SHP77 (cell line): ENCODE measurements around the gene VGLL4.
A peak's percentile ranks its signal among the peaks of the same experiment; 100 is the strongest.
"Not testable (repeated sequence)": the region's sequence is repeated elsewhere in the genome, so short reads cannot be mapped to it uniquely, and the experiment has no call there.

ENCODE experiments used
- DNase-seq, 2 experiments: peaks; one replicate each; lab custom pipeline; 2025; lab: John Stamatoyannopoulos, UW

Gene VGLL4, protein sequence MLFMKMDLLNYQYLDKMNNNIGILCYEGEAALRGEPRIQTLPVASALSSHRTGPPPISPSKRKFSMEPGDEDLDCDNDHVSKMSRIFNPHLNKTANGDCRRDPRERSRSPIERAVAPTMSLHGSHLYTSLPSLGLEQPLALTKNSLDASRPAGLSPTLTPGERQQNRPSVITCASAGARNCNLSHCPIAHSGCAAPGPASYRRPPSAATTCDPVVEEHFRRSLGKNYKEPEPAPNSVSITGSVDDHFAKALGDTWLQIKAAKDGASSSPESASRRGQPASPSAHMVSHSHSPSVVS

DNA sequence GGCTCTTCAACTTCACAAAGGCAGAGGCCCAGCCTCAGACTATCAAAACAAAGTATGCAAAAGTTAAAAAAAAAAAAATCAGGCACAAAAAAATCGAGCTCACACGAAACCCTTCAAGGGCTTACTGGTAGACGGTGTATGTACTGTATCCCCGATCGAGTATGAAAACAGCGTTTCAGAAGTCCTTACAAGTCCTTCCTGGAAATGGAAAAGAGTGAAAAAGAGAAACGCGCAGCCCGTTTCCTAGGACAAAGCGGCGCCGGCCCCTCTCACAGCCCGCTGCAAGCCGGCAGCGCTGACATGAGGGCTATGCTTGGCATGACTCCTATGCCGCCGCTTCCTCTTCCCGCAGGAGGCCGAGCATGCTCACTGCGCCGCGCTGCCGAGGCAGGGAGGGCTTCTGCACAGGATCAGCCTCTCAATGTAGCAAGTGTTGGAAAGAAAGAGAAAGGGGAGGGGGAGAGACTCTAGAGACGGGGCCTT, at the start of gene VGLL4:
VGLL4 (minus strand) TSS at position 311 of the 483 bp plus-strand sequence. CDS start 397 bp downstream, outside the sequence.
- DNase-seq, result peak; percentile 82 to 85

DNA sequence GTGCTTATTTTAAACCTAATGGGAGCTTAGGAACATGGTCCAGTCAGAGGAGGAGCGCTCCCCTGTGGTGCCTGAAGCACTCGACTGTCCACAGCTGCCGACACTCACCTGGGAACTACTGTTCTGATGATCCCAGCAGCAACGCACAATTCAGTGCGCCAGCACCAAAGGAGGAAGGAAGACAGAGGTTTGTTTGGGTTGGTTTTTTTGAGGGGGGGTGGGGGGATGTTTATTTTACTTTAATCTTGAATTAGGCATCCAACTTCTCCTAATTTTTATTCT, 48.8 kb upstream of the VGLL4 start:
- DNase-seq, result no peak

DNA sequence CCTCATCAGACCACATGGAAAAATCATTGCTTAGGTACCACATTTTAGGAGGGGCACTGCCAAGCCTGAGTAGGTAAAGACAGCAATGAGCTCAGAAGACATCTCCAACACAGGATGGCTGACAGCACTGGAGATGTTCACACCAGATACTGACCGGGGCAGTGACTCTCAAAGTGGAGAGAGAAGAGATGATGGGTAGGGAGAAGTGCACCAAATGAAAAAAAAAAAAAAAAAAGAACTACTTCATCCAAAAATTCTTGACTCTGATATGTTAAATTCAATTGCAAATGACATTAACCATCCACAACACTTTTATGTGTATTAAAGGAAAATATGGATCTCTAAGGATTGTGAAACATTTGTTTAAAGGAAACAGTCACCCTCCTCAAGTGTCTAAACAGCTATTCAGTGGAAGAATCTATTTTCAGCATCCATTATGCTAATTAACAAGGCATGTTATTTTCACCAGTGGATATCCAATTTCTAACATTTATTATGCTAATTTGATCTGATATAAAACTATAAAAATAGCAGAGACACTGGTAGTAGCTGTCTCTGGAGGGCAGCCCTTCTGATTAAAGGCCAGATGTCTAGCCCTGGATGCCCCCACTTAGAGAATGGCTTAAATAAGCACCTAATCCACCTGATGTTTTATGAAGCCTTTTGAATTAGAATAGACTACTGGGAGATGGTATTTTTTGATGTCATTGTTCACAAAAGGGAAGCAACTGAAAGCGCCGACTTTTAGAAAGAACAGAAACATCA, 48.2 kb upstream of the VGLL4 start:
- DNase-seq, result no peak

DNA sequence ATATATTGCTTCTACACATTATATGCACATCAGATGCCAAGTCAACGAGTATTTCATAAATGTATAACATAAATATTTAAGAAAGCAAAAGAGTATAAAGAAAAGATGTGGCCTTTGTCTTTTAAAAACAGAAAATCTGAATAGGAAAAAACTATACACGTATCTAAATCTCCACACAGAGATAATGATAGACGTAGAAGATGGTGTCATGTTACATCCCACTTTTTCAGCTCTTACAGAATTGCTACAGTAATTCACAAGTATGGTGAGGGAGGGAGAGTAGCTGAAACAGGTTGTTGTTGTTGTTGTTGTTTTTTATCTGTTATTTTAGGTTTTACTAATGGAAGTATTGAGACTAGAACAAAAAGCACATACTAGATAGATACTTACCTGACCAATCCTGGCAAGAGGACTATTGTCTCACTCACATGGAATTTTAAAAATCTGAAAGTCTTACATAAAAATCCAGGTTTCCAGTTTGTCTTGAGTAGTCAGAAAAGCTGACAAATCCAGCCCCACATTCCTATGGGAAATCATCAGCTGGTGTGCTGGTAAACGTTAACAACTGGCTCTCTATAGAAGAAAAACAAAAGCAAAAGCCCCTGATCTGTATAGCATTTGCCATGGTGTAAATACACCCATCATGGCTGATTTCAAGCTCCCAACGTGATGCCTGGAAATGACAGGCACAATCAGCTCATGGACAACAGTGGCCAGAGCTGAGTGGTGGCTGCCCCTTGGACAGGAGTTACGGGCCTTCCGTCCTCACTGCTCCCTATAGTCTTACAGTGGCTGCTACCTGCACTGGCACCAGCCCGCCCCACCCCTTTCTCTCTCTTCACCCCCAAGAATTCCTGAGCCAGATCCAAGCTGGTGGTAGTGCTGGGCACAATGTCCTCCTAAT, 47.4 kb upstream of the VGLL4 start:
- DNase-seq, result no peak

DNA sequence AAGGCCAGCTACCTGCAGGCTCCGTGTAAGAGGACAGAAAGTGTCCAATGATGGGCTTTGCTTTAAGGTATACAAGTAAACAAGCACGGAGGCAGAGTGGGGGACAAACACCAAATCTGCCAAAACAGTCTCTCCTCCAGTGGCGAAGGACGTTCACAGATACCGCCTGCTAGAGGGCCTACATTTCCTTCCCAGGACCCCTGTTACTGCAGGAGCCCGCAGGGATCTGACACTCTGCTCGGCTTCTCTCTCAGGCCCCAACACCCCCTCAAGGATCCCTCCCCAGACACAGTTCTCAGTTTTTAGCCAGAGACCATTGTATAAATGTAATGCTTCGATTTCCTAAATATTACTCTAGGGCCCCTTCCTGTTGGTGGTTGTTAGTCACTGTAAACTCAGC, 46.0 kb upstream of the VGLL4 start:
- DNase-seq, result no peak

DNA sequence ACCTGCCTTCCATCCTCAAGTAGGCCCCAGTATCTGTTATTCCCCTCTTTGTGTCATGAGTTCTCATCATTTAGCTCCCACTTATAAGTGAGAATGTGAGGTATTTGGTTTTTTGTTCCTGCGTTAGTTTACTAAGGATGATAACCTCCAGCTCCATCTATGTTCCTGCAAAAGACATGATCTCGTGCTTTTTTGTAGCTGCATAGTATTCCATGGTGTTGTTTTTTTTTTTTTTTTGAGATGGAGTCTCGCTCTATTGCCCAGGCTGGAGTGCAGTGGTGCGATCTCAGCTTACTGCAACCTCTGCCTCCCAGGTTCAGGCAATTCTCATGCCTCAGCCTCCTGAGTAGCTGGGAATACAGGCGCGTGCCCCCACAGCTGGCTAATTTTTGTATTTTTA, 41.3 kb upstream of the VGLL4 start:
- DNase-seq, result not testable (repeated sequence)

DNA sequence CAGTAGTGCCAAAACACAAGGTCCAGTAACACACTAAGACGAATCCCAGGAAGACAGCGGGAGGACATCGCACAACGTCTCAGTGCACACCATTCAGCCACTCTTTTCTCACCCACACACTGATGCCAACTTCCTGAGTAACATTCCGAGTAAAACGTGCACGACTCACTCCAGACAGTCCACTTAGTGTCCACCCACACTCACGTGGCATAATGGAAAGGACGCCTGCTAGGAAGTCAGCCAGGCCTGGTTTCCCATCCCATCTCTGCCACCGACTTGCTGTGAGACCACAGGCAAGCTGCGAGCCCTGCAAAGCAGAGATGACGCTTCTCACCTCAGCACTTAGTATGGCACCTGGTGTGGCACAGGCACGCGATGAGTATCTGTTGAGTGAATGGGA, 36.8 kb upstream of the VGLL4 start:
- no peak for DNase-seq

DNA sequence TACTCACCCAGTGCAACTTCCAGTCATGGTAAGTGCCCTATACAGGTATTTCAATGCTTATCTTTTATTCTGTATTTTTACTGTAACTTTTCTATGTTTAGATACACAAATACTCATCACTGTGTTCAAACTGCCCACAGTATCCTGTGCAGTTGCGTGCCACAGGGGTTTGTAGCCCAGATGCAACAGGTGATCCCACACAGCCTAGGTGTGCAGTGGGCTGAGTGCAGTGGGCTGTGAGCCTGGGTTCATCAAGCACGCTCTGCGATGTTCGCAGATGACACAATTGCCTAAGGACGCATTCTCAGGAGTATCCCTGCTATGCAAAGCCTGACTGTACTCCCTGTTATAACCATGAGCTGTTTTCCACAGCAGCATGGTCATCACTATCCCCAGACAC, 36.2 kb upstream of the VGLL4 start:
- DNase-seq, result no peak

DNA sequence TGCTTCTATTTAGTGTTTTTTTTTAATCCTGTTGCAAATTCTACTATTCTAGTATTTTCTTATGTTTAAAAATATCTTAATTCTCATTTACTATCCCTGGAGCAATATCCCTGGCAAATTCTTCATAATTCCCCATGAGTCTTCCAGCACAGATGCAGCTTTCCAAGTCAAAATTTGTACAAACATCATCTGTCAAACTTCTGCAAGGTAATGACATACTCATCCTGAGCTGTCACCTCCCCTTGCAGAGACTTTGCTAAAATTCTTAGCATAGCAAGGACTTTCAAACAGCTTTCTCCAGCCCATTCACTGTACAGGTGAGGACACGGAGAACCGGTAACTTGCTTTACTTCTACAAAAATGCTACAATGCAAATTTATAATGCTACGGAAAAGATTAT, 28.6 kb upstream of the VGLL4 start:
- DNase-seq, result no peak

DNA sequence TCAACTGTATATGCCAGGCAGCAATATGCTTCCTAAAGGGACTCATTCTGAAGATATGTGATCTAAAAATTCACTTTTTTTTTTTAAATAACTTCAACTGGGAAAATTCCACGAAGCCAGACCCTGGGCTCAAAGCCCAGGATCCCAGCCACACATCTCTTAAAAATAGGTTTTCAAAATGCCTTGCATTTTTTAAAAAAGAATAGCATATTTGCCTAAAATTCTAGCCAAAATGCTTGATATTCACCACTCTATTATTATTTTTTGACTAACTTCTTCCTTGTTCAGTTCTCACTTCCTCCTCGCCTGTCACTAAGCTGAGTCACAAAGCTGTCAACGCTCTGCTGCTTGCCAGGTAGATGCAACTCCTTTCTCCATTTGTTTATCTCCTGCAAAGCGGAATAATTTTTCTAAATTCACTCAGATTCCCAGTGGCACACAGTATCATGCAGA, 28.0 kb upstream of the VGLL4 start:
- no peak for DNase-seq

DNA sequence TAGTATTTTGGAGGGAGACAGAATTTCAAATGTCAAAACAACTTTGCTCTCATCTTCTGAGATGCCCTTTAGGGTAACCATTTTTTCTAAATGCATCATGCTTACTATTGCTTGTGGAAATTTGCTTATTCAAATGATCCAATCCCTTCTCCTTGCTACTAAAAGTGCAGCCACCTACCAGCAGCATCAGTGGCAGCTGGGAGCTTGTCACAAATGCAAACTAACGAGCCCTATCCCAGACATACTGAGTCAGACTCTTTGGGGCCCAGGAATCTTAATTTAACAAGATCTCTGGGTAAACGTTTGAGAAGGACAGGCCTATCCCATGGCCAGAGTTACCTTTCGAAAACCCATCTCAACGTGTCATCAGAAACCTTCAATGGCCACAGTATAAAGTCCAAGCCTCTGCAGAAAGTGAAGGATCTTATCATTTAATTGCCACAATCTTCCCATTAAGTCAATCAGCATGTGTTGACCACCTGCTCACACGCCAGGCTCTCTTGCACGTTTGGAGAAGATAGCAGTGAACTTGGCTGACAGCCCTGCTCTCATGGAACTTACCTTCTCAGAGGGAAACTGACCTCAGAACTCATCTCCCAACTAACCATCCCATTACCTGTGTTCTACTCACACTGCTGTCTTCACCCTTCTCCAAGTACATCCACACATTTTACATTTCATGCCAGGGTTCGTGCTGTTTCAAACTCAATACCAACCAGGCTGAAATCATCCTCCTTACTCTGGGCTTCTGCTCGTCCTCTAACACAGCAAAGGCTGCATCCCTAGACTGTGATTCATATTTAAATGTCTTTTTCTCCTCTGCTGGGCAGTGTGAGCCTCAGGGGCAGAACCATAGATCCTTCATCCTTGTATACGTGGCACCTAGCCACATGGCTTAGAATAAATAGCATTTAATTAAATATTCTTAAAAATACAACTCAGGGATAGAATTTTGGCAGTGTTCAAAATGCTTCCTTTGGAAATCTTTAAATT, 24.8 kb upstream of the VGLL4 start:
- DNase-seq, result no peak

DNA sequence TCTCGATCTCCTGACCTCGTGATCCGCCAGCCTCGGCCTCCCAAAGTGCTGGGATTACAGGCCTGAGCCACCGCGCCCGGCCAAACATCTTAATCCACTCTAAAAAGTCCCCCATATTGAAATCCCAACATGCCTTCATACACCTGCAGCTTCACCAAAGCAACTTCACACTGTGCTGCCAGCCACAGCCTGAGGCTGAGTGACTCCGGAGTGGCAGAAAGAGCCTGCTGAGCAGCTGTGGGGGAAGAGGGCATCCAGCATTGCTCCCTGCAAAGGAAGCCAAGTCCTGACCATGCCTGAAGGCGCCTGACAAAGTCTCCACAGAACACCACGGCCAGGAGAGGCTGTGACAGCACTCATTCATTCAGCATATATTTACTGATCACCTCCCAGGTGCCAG, 21.6 kb upstream of the VGLL4 start:
- no peak for DNase-seq

DNA sequence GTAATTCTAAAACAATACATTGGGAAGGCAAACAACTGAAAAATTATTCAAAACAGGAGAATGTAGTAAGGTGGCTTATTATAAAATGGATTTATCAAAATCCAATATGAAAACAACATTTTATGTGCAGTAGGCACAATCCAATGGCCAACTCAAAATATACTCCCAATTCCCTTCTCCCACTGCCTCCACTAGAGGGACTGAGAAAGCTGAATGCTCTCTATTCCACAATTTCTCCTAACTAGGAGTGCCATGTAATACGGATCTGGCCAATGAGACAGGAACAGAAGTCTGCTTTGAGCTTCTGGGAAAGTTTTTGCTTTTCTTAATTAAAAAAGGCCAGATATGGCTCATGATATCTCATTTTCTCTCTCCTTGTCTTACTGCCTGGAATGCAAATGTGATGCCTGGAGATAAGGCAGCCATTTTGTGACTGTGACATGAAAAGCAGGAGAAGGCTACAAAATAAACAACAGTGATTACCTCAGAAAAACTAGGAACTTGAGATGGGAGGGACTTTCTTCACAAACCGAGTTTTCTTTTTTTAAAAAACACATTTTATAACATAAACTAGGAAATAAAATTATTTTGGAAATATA, 18.8 kb upstream of the VGLL4 start:
- no peak for DNase-seq

DNA sequence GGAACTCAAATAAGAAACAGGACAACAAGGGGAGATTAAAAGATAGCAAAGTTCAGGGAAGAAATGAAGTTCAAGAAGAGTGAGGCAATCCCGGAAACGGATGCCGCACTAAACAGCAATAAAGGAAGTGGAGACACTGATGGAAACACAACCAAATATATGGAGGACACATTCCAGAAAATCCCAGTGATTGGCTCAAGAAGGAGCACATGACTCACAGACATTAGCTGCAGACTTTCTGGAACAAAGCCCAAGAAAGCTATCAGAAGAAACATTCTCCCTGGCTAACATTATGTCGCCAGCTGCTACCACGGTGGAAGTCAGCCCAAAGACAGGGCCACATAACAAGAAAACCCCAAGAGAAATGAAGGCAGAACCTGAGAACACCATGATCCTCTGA, 18.1 kb upstream of the VGLL4 start:
- DNase-seq, result no peak

DNA sequence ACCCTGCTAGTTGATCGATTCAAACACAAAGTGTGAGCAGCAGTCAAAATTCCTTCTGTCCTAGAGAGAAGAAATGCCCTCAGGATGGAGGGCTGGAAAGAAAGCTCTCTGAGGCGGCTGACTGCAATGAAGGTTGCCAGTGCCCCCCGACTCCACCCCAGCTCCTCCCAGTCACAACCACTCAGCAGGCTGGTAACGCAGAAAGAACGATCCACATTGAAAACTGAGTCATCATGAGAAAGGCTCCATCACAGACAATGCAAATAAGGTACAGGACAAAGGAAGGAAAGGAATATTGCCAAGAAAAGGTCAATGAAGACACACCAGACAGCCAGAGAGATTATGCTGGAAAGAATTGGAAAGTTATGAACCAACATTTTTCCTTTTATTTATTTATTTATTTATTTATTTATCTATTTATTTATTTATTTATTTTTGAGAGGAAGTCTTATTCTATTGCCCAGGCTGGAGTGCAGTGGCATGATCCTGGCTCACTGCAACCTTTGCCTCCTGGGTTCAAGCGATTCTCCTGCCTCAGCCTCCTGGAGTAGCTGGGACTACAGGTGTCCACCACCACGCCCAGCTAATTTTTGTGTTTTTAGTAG, 17.4 kb upstream of the VGLL4 start:
- DNase-seq, result no peak

DNA sequence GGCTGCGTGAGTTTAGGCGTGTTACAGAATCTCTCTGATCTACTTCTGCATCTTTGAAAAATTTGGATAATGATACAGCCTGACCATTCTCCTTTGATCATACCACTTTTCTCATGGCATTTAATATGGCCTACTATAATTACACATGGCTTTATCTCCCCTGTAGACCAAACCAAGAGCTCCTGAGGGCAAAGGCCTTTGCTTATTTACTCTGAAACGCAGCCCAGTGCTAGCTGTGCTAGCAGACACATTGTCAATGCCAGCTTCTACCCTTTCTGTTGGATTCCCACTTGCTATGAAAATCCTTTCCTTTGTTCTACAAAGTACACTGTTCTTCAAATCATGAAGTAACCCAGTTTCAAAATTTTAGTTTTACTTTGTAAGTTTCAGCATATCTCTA, 16.5 kb upstream of the VGLL4 start:
- no peak for DNase-seq

DNA sequence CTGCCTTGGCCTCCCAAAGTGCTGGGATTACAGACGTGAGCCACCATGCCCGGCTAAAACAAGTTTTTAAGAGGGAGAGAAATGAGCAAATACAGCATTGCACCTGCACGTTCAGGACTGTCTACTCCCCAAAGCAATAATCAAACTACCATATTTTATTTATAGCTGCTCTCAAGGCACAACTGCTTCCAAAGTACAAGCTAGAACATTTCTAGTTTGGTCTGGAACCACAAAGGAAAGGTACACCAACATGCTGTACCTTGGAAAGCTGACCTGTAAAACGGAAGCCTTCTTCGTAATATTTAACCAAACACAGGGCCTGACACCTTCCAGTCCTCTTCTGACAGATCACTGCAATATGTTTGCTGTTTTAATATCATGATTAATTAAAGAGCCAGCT, 14.5 kb upstream of the VGLL4 start:
- no peak for DNase-seq

DNA sequence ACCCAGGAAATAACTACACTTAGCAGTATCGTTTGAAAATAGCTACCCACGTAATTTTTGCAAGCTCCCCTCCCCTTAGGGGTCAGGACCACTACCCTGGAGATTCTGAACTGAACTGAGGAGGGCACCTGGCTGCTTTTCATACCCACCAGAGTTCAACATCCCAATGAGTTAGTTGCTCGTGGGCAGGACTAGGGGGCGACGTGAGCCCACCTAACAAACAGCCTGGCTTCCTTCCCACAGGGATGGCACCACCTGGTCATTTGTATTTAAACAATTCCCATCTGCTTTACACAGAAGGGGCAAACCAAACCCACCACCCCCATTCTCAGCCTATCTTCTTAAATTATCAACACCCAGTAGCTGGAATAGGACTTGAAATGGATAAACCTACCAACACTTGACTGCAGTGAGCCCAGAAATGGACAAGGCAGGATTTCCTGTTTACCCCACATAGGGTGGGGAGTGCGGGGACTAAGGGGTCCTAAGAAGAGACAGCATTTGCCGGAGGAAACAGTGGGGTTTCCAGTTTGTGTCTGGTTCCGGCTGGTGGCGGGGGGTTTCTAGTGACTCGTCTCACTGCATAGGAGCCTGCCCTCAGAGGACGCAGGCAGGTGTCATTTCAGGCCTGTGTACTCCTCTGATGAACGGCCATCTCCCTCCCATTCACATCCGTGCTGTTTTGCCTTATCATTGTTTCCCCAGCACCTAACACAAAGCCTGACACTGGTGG, 11.6 kb upstream of the VGLL4 start:
- DNase-seq, result peak in 1 of 2 experiments; percentile 15

DNA sequence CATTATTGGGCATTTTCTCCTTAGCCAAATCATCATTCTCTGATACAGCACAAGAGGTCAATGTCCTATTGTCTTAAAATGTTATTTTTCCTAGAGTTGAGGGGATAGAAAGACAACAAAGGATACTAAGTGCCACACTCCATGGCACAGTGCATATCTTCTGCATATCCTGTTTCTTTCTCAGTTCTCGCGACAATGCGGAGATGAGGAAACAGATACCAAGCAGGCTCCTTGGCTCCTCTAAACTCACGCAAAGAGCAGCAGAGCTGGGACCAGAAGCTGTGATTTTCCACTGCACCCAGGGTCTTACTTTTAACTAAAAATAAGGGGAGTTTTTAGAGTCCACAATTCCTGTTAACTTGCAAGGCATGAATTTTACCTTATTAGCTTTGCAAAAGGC, 10.5 kb upstream of the VGLL4 start:
- no peak for DNase-seq
